Stomach (tissue), 4 donors: ENCODE data around the gene MTNR1A.

Experiments used
- POLR2A ChIP-seq, 4 donors: fragments of 450-650 bp; IDR thresholded peaks; one replicate each; pipeline ENCODE4 v1.6.1; 2016; ENCODE audit warnings: antibody characterized with exemption in 4 of 4, control low read depth in 2 of 4, mild to moderate bottlenecking in 1 of 4, moderate library complexity in 1 of 4
- TF ChIP-seq, protein P1 (sequence below), 7 experiments: fragments of 450-650 bp in 4 of 7; fragments of 200-600 bp in 3 of 7; sonication (generic) in 3 of 7; IDR thresholded peaks; one replicate each; pipeline ENCODE4 v1.5.1; 2016 to 2019; ENCODE audit warnings: antibody characterized with exemption in 7 of 7, control low read depth in 2 of 7, mild to moderate bottlenecking in 1 of 7

DNA sequence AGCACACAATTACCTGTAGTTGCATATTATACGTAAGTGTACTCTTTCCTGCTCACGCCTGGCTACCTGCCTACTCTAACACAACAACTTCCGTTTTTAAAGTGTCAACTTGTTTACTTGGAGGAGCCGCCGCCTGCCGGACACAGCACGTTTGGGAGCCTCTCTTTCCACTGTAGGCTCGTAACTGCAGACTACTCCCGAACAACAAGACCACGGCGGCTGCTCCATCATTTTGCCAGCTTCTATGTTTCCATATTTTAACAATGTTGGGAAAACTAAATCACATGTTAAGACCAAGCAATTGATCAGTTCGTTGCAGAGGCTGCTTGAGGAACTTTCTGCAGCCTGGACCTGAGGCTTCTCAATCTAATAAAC is 841 bp downstream of the MTNR1A start:
- TF ChIP-seq, protein P1, sequence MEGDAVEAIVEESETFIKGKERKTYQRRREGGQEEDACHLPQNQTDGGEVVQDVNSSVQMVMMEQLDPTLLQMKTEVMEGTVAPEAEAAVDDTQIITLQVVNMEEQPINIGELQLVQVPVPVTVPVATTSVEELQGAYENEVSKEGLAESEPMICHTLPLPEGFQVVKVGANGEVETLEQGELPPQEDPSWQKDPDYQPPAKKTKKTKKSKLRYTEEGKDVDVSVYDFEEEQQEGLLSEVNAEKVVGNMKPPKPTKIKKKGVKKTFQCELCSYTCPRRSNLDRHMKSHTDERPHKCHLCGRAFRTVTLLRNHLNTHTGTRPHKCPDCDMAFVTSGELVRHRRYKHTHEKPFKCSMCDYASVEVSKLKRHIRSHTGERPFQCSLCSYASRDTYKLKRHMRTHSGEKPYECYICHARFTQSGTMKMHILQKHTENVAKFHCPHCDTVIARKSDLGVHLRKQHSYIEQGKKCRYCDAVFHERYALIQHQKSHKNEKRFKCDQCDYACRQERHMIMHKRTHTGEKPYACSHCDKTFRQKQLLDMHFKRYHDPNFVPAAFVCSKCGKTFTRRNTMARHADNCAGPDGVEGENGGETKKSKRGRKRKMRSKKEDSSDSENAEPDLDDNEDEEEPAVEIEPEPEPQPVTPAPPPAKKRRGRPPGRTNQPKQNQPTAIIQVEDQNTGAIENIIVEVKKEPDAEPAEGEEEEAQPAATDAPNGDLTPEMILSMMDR (IDR thresholded peaks at IDR 0.05): no peak
- no peak for TF ChIP-seq POLR2A (IDR thresholded peaks at IDR 0.05)
